HG02798 (cell line): ENCODE data around the gene TMTC1.
A peak's percentile ranks its signal among the peaks of the same experiment; 100 is the strongest.

Experiments used
- ATAC-seq: cut with Tn5 transposase; IDR thresholded peaks from one replicate; pipeline ENCODE4 v1.9.1; 2021; ENCODE audit warnings: mild to moderate bottlenecking; ENCODE audit not compliant: unreplicated experiment, poor library complexity

TMTC1 gene

DNA sequence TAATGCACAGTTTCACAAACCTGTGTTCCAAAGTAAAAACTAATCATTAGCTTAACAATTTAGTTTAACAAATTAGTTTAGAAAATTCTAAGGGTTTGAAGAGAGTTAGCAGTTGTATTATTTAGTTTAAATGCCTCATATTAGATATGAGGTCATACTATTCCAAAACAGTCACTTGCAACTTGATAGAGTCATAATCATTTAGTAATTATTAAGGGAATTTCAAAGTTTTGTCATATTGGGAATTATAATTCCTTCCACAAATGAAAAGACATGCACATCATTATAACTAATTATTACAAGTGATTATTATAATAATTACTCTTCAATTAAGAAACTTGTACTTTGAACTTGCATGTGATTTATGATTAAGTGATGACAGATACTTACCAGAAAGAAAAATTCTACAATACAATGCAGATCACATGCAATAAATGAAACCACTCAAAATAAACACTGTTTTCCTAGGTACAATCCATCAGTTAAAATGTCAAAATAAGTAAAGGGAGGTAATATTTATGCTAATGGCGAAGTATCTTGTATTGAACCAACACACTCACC lies 66.1 kb downstream of the TMTC1 start:
- ATAC-seq = no peak

DNA sequence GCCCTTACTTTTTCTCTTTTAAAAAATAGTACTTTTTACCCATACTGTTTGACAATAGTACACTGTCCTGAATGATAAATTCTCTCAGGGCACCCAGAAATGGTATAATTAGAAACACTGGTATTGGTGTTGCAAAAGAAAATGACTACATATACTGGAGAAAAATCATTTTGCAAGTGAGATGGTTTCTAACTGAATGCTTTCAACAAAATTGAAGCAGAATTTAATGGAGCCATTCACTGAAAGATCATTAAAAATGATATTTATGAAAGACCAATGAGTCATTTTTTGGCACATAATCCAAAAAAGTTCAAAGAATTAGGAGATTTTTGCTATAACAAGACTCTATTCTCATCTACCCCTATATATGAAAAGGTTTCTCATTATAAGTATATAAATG lies 68.8 kb downstream of the TMTC1 start:
- no peak for ATAC-seq

DNA sequence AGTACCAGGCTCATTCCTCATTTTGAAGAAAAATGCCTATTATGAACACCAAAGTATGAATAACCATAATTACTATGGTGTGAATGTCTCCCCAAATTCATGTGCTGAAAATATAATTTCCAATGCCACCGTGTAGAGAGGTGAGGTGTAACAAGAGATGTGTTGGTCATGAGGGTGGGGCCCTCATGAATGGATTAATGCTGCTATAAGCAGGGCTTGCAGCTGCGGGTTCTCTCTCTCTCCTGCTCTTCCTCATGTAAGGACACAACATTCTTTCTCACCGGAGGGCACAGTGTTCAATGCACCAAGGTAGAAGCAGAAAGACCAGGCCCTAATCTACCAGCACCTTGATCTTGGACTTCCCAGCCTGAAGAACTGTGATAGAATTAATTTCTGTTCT lies 70.0 kb downstream of the TMTC1 start:
- ATAC-seq = no peak

DNA sequence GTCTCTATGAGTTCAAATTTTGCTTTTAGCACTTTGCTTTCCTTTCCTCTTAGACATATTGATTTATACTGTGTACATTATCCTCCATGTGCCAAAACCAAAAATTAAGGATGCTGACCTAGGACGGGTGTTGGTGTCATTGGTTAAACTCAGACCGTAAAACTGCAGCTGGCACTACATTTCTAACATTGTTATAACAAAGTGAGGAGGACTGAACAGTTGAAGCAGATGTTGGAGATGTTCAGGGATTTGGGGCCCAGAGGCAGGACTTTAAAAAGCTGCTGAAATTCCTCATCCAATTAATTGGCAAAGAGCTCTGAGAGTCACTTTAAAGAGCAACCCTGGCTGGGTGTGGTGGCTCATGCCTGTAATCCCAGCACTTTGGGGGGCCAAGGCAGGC lies 72.4 kb downstream of the TMTC1 start:
- no peak for ATAC-seq

DNA sequence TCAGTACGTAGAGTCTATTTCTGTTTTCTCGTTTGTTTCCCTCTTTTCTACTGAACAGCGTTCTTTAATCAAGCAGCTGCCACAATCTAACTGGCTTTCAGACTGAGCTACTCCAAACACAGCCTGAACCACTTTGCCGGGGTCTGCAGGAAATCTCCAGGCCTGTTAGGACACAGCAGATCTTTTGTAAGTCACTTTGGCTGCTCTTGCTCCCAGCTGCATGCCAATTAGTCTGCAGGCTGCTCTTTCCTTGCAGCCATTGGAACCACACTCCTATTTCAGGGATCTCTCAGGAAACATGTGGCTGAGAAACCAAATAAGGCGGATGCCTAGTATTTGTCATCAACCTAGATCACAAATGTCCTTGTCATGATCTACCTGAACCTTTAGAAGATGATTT lies 73.6 kb downstream of the TMTC1 start:
- no peak for ATAC-seq

DNA sequence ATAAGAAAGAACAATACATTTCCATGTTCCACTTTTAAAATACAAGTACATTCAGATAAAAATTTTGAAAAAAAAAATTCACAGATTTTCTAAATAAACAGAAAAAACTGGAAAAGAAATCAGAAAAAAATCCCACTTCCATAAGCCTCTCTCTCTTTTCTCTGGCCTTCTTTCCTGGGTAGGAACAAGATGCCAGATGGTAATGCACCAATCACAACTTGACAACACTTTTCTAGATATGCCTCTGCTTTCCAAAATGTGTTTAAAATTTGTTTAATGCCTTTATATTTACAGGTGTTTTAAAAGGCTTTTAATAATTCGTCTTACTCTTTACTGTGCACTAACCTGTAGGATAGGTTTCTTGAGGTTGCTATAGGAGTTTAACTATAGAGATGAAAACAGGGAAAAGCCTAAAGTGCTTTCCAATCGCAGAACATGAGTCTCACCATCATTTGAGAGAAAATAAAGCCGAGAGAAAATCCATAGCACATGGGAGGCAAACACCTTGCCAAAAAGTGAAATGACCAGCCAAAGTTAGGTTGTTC lies 74.2 kb downstream of the TMTC1 start:
- no peak for ATAC-seq

DNA sequence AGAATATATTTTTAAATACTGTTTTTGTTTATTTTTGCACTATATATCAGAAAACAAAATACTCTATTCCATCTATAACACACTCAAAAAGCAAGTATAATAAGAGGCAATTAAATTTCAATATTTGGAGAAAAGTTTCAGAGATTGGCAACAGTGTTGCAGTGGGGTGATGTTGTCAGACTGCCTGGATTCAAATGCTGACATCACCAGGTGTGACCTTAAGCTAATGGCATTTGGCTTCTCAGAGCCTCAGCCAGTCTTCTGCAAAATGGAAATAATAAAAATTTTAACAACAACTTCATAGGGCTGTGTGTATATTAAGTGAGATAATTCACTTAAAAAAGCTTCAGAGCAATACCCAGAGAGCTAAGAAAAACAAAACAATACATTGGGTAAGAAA lies 74.7 kb downstream of the TMTC1 start:
- no peak for ATAC-seq

DNA sequence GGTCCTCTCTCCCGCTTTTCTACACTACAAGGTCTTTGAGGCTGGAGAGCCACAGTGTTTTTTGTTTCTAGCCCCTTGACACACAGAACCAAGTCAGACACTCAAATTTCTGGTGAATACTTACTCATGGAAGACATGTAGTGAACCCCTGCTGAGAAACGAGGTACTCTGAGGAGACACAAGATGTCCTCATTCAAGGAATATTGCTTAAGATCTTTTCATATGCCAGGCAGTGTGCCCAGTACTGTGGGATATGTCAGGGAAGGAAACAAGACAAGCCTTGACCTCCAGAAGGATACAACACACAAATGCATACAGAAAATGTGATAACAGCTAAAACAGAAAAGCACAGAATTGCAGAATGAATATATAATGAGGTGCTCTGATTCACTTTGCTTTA lies 75.9 kb downstream of the TMTC1 start:
- ATAC-seq = no peak

DNA sequence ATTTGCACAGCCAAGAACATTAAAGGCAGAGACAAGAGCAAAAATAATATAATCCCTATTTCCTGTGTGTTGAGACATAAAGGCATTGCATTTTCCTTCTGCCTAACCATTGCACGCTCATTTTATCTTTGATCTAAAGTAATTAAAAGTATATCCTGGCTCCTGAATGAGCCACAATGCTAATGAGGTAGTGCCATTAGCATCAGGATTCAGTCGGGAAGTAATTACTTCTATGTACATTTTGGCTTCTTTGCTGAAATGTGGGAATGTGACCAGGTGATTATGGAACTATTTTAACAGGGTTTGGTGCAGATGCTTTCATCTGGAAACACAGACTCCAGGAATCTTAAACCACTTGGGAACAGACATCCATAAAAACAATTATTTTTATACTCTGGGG lies 77.4 kb downstream of the TMTC1 start:
- ATAC-seq = no peak

DNA sequence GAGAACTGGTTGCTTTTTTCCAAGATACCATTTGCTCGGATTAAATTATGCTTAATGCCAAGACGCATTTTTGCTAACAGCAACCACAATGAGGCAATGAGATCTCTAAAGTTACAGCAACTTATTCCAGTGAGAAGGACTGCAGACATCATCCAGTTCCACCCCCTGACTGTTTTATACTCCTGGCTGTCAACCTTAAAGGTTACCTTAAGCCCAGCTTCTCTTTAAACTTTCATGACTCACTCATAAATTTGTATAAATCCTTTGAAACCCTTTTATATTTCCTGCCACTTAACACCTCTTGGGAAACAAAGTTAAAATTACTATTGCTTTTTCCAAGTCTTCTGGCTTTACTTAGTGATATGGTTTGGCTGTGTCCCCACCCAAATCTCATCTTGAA lies 80.2 kb downstream of the TMTC1 start:
- ATAC-seq = no peak

DNA sequence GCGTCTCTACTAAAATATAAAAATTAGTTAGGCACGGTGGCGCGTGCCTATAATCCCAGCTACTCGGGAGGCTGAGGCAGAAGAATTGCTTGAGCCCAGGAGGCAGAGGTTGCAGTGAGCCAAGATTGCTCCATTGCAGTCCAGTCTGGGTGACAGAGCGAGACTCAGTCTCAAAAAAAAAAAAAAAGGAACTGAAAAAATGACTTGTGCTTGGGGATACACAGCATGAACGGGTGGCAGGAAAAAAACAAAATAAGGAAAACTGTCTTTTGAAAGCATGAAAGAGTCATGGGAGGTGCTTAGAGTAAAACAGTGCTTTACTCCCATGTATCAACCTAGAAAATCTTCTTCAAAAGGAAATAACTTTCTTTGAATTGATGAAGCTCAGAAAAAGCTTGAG lies 80.8 kb downstream of the TMTC1 start:
- ATAC-seq = no peak

DNA sequence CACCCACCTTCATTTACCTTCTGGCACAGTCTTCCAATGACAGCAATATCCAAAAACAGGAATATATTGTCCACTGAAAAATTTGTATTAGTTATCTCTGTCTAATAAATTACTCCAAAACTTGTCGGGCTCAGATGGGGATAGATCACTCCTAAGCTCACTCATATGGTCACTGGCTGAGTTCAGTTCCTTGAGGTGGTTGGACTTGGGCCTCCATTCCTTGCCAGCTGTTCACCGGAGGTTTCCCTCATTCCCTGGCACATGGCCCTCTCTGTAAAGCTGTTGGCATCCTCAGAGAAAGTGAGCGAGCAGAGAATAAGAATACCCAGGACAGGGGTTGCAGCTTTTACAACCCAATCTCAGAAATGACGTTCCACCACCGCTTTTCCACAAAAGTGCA lies 81.5 kb downstream of the TMTC1 start:
- ATAC-seq = no peak

DNA sequence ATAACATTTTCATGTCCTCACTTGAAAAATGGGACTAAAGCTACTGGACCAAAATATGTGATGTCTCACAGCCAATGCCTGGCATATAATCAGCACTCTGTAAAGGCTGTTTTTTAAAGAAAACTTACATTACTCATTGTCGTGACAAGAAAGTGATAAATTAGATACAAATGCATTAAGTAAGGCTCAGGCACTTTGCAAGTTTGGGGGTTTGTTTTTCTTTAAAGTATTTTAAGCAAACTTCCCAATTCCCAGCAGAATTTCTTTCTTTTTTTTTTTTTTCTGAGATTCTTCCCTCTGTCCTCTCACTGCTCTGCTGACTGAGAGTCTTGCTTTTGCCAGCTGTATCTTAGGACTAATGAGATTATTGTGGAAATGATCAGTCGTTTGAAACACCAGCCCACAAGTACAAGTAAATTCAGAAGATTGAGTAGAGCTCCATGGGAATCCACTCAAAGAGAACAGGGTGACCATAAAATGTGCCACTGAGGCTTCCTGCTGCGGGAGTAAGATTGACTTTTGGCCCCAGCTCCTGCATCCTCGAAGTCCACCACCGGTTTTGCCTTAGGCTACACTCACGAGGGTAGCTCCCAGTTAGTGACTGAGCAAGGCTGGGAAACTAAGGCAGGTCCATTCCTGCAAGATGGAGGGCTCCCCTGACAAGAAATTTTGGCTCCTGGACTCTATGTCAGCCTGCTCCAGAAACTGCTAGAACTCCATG lies 82.8 kb downstream of the TMTC1 start:
- ATAC-seq = no peak

DNA sequence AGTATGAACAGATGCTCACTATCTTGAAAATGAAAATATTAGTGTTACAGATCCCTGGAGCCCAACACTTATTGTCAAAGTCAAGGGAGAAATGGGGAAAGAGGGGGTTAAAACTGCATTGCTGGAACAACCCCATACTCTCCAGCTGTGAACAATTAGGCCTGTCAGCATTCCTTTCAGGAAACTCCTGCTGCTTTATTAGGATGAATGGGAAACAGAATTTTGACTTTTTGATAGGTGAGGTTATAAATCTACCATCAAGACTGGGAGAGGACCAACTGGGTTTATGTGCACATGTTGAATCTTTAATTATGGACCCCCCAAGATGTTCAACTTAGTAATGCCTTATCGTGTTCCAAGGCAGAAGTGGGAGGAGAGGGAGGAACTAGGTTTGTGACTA lies 85.0 kb downstream of the TMTC1 start:
- no peak for ATAC-seq

DNA sequence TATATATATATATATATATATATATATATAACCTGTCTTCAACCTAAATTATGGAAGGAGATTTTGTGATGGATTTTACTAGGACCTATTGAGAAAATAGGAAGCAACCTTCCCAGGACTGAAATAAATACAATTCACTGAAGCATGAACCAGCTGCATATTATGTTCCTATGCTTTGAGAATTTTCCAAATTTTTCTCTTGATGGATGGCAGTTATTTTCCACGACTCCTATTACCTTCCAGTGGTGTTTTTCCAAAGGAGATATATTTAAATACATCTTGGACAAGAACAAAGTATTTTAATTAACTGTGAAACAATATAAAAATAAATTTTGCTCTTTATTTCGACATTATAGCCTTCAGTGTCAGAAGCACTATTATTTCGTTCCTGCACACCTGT lies 87.9 kb downstream of the TMTC1 start:
- no peak for ATAC-seq

DNA sequence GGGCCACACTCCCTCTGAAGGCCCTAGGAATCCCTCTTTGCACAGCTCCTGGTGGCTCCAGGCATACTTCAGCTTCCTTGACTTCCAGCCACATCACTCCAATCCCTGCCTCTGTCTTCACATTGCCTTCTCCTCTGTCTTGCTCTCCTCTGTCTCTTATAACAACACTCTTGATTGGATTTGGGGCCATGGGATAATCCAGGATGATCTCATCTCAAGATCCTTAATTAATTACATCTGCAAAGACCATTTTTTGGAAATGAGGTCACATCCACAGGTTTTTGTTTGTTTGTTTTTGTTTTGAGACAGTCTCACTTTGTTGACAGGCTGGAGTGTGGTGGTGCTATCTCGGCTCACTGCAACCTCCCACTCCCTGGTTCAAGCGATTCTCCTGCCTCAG lies 88.7 kb downstream of the TMTC1 start:
- no peak for ATAC-seq

DNA sequence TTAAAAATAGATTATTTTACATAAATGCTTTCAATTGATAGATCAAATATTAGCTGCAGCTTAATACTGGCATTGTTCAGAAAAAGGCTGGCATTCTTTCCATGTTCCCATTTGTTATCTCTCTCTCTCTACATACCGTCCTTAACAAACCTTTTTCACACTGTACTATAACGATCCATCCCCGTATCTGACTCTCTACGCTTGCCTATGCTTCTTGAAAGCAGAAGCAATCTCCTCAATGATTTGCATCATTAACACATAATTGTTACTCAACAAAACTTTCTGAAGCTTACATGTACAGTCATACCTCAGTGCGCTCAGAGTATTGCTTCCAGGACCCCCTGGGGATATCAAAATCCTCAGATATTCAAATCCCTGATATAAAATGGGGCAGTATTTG lies 89.7 kb downstream of the TMTC1 start:
- ATAC-seq = no peak

DNA sequence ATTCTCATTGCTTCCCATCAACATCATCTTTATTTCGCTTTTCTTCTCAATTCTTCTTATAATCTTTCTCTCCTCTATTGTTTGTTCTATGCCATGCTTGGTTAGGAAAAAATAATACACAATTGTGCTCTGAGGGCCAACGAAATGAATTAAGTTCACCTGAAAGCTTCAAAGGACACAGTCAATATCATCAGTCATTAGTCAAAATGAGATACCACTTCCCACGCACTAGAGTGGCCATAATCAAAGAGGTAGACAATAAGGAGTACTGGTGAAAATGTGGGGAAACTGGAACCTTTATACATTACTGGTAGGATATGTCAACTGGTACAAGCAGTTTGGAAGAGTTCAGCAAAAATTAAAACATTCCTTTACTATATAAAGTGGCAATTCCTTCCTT lies 91.5 kb downstream of the TMTC1 start:
- no peak for ATAC-seq

DNA sequence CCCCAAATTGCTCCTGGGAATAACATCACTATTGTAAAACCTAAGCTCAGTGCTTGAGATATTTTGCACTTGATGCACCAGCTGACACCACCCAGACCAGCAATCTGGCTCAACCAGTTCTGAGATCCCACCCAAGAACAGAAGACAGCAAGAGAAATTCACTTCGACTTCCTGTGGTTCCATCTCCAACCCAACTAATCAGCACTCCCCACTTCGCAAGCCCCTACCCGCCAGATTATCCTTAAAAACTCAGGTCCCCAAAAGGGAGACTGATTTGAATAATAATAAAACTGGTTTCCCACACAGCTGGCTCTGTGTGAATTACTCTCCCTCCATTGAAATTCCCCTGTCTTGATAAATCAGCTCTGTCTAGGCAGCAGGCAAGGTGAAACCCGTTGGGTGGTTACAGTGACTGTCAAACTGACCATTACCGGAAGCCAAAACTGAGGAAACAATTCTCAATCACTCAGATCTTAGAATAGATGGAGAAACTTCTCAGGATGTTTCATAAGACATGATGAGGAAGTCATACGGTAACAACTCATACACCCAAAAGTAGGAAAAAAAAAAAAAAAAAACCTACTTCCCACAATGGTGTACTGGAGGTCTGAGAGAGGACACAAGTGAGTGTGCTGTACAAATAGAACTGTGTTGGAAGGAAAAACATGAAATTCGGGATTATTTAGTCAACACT lies 92.4 kb downstream of the TMTC1 start:
- ATAC-seq = peak; percentile 57

DNA sequence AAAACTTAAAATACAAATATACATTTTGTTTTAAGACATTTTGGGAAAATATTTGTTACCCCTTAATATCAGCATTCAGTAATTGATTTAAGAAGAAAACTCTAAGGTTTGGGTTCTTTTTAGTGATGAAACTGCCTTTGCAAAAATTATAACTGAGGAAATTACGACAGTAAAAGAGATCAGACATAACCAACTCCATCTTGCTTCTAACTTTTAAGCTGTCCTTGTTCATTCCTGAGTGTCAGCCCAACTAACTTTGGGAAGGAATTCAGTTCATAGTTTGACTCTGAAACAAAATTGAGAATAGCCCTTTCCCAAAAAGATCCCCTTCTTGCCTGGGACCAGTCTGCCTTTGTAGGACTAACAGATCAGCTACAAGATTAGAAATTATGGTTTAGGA lies 93.0 kb downstream of the TMTC1 start:
- ATAC-seq = no peak

DNA sequence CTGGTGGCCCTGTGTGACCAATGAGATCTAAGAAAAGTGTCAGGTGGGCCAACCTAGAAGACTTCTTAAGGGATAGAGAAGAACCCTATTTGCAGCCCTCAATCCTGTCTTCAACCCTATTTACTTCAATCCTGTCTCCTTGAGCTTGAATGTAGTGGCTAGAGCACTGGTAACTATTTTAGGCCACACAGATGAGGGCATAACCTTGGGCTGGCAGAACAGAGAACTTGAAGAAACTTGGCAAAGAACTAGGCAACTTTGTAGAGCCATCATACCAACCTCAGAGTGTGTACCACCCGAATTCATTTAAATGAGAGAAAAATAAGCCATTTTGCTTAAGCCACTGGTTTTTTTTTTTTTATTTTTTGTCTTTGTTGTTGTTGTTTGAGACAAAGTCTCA lies 94.8 kb downstream of the TMTC1 start:
- no peak for ATAC-seq

DNA sequence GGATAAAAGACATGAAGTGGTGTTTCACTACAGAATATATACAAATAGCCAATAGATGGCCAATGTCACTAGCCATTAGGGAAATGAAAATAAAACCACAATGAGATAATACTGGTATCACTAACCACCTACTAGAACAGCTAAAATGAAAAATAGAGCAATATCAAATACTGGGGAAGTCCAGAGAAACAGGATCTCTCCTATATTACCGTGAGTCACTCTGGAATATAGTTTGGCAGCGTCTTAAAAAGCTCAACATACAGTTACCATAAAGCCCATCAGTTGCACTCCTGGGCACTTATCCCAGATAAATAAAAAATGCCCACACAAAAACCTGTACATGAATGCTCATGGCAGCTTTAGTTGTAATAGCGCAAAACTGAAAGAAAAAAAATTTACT lies 101.7 kb downstream of the TMTC1 start:
- no peak for ATAC-seq
